Activated naive CD4-positive, alpha-beta T cell treated with anti-CD3 and anti-CD28 coated beads for 36 hours (primary cell): ENCODE results near the gene ANKRD2. TPM values are rescaled to one million over a fixed set of nuclear protein-coding genes. Genes with fewer than 3 reads are reported as not detected.
"Not testable (repeated sequence)": the region's sequence is repeated elsewhere in the genome, so short reads cannot be mapped to it uniquely, and the experiment has no call there.

Experiments
- CTCF ChIA-PET: fragments of 350-600 bp; sonication (Branson Sonifier 250); formaldehyde crosslinking; loops from one replicate; lab custom pipeline; 2021; ENCODE audit warnings: antibody characterized with exemption; lab: Charles Lee
- DNase-seq: peaks from one replicate; pipeline ENCODE4 v3.0.0-alpha.2; 2020
- H3K27ac Mint-ChIP-seq: one replicate; pipeline ENCODE4 v1.8.0; 2021; ENCODE audit warnings: mild to moderate bottlenecking, mixed read lengths
- H3K27me3 Mint-ChIP-seq: one replicate; pipeline ENCODE4 v1.8.0; 2021; ENCODE audit warnings: low read depth, mixed read lengths
- H3K36me3 Mint-ChIP-seq: one replicate; pipeline ENCODE4 v1.8.0; 2021; ENCODE audit warnings: low read depth, mixed read lengths
- H3K4me1 Mint-ChIP-seq: one replicate; pipeline ENCODE4 v1.8.0; 2021; ENCODE audit warnings: low read depth, mixed read lengths
- H3K4me3 Mint-ChIP-seq: one replicate; pipeline ENCODE4 v1.8.0; 2021; ENCODE audit warnings: mild to moderate bottlenecking, moderate library complexity, mixed read lengths
- H3K9me3 Mint-ChIP-seq: one replicate; pipeline ENCODE4 v1.8.0; 2021; ENCODE audit warnings: mixed read lengths
- intact Hi-C: fragments of 100-400 bp; cut with micrococcal nuclease; formaldehyde crosslinking; loops from one replicate; pipeline ENCODE4 v1.15.1; 2023
- total RNA-seq, 2 experiments: library from RNA; stranded (reverse); gene quantifications; one replicate each; pipeline ENCODE4 v1.2.3, GENCODE V29; 2021

Gene ANKRD2
- total RNA-seq, result under 1 TPM in 1 of 2 experiments, not detected in 1; 0.26 TPM

- H3K9me3 Mint-ChIP-seq, result no peaks in the 10 kb centered on the region
- DNase-seq, result peak; percentile 73
- H3K4me1 Mint-ChIP-seq, result no peaks in the 10 kb centered on the region
- H3K27me3 Mint-ChIP-seq, result no peaks in the 10 kb centered on the region
- intact Hi-C loops, result loop anchor here (2.0 to 5.0 kb wide), 3 partner anchors 40 to 160 kb away; no protein-coding TSS in a partner anchor
- no peak within 1 kb of the TSS for H3K4me3 Mint-ChIP-seq
- CTCF ChIA-PET, result interaction anchor here (0.5 to 2.5 kb wide), 20 partner anchors 10 to 932 kb away, joined by 3 to 20 read pairs (median 4); partner anchors contain the start of genes AVPI1 and C10orf62
- no peaks in the 10 kb centered on the region for H3K36me3 Mint-ChIP-seq
- no peak within 1 kb of the TSS for H3K27ac Mint-ChIP-seq
Measured at GRCh38 chr10:97572214-97572989, at the start of gene ANKRD2. Gene ANKRD2 (plus strand): TSS chr10:97572779. CDS start chr10:97572789, 10 bp downstream.

GRCh38 chr10:97522937-97523336 lies 49.6 kb upstream of the ANKRD2 start:
- Mint-ChIP-seq H3K27me3 (no peaks in the 10 kb centered on the region), H3K4me3 (no peak overlapping the region), H3K4me1 (no peaks in the 10 kb centered on the region), H3K36me3 (no peaks in the 10 kb centered on the region), H3K9me3 (no peaks in the 10 kb centered on the region), H3K27ac (no peak overlapping the region)
- CTCF ChIA-PET, result interaction anchor here (1.5 to 3.4 kb wide), 2 partner anchors 12 to 31 kb away, joined by 5 to 14 read pairs; no protein-coding TSS in a partner anchor
- DNase-seq, result no peak
- intact Hi-C loops, result no loop called here

GRCh38 chr10:97525086-97525485 lies 47.5 kb upstream of the ANKRD2 start:
- Mint-ChIP-seq H3K36me3 (peaks cover 1% of the 10 kb centered on the region), H3K4me3 (no peak overlapping the region), H3K27me3 (no peaks in the 10 kb centered on the region), H3K27ac (no peak overlapping the region), H3K4me1 (no peaks in the 10 kb centered on the region), H3K9me3 (no peaks in the 10 kb centered on the region)
- CTCF ChIA-PET, result no interaction called here
- no peak for DNase-seq
- intact Hi-C loops, result no loop called here

GRCh38 chr10:97525683-97526110 lies 46.9 kb upstream of the ANKRD2 start:
- CTCF ChIA-PET, result no interaction called here
- H3K27me3 Mint-ChIP-seq, result no peaks in the 10 kb centered on the region
- H3K4me1 Mint-ChIP-seq, result no peaks in the 10 kb centered on the region
- H3K27ac Mint-ChIP-seq, result no peak overlapping the region
- no peak for DNase-seq
- intact Hi-C loops, result no loop called here
- peaks cover 1% of the 10 kb centered on the region for H3K36me3 Mint-ChIP-seq
- no peak overlapping the region for H3K4me3 Mint-ChIP-seq
- H3K9me3 Mint-ChIP-seq, result no peaks in the 10 kb centered on the region

- H3K27me3 Mint-ChIP-seq, H3K4me1 Mint-ChIP-seq, H3K9me3 Mint-ChIP-seq, intact Hi-C loops, H3K4me3 Mint-ChIP-seq, H3K27ac Mint-ChIP-seq, H3K36me3 Mint-ChIP-seq, CTCF ChIA-PET, DNase-seq: not testable (repeated sequence)
Measured at GRCh38 chr10:97528876-97529275, 43.7 kb upstream of the ANKRD2 start.

GRCh38 chr10:97529685-97530465 lies 42.7 kb upstream of the ANKRD2 start:
- no peak for DNase-seq
- CTCF ChIA-PET, result interaction anchor here (1.0 kb wide), 1 partner anchor 23 kb away, joined by 3 read pairs; no protein-coding TSS in a partner anchor
- Mint-ChIP-seq H3K9me3 (no peaks in the 10 kb centered on the region), H3K27me3 (no peaks in the 10 kb centered on the region), H3K4me1 (no peaks in the 10 kb centered on the region), H3K4me3 (no peak overlapping the region), H3K27ac (no peak overlapping the region), H3K36me3 (peaks cover 1% of the 10 kb centered on the region)
- intact Hi-C loops, result no loop called here

GRCh38 chr10:97531401-97531986 lies 41.1 kb upstream of the ANKRD2 start:
- intact Hi-C loops, result no loop called here
- CTCF ChIA-PET, result interaction anchor here (0.8 kb wide), 1 partner anchor 321 kb away, joined by 4 read pairs; no protein-coding TSS in a partner anchor
- DNase-seq, result no peak
- Mint-ChIP-seq H3K27me3 (no peaks in the 10 kb centered on the region), H3K9me3 (no peaks in the 10 kb centered on the region), H3K36me3 (peaks cover 1% of the 10 kb centered on the region), H3K4me3 (no peak overlapping the region), H3K27ac (no peak overlapping the region), H3K4me1 (no peaks in the 10 kb centered on the region)

GRCh38 chr10:97532935-97533671 lies 39.5 kb upstream of the ANKRD2 start:
- no peak overlapping the region for H3K27ac Mint-ChIP-seq
- no peak for DNase-seq
- H3K4me3 Mint-ChIP-seq, result no peak overlapping the region
- H3K27me3 Mint-ChIP-seq, result no peaks in the 10 kb centered on the region
- no peaks in the 10 kb centered on the region for H3K4me1 Mint-ChIP-seq
- no peaks in the 10 kb centered on the region for H3K9me3 Mint-ChIP-seq
- CTCF ChIA-PET, result interaction anchor here (0.5 to 8.6 kb wide), 9 partner anchors 19 to 200 kb away, joined by 3 to 148 read pairs (median 4); partner anchors contain the start of gene ANKRD2
- peaks cover 1% of the 10 kb centered on the region for H3K36me3 Mint-ChIP-seq
- intact Hi-C loops, result no loop called here

- CTCF ChIA-PET, result interaction anchor here (0.6 to 8.6 kb wide), 20 partner anchors 9 to 436 kb away, joined by 3 to 148 read pairs (median 4); partner anchors contain the start of gene ANKRD2
- intact Hi-C loops, result loop anchor here (1.0 kb wide), 1 partner anchor 19 kb away; no protein-coding TSS in a partner anchor
- Mint-ChIP-seq H3K27me3 (no peaks in the 10 kb centered on the region), H3K4me1 (no peaks in the 10 kb centered on the region), H3K36me3 (peaks cover 1% of the 10 kb centered on the region), H3K9me3 (no peaks in the 10 kb centered on the region), H3K4me3 (no peak overlapping the region), H3K27ac (no peak overlapping the region)
- no peak for DNase-seq
Measured at GRCh38 chr10:97533888-97534287, 38.7 kb upstream of the ANKRD2 start.

- intact Hi-C loops, result loop anchor here (1.0 kb wide), 1 partner anchor 18 kb away; no protein-coding TSS in a partner anchor
- H3K4me3 Mint-ChIP-seq, result no peak overlapping the region
- no peaks in the 10 kb centered on the region for H3K4me1 Mint-ChIP-seq
- H3K27me3 Mint-ChIP-seq, result no peaks in the 10 kb centered on the region
- DNase-seq, result peak; percentile 59
- H3K27ac Mint-ChIP-seq, result no peak overlapping the region
- no peaks in the 10 kb centered on the region for H3K9me3 Mint-ChIP-seq
- H3K36me3 Mint-ChIP-seq, result peaks cover 1% of the 10 kb centered on the region
- CTCF ChIA-PET, result interaction anchor here (0.6 to 8.6 kb wide), 24 partner anchors 8 to 318 kb away, joined by 3 to 148 read pairs (median 4); partner anchors contain the start of gene ANKRD2
Measured at GRCh38 chr10:97534746-97535367, 37.7 kb upstream of the ANKRD2 start.
